Nephron (organoid): ENCODE measurements around the gene MYBL2.

Source experiments
- H3K27ac Mint-ChIP-seq, 3 experiments: 2 replicates each; pipeline ENCODE4 v1.8.0; 2020; ENCODE audit warnings: mixed read lengths in 3 of 3, mild to moderate bottlenecking in 2 of 3, moderate library complexity in 1 of 3
- H3K27me3 Mint-ChIP-seq: 2 replicates; pipeline ENCODE4 v1.8.0; 2021; ENCODE audit warnings: low read depth, mild to moderate bottlenecking, moderate library complexity, mixed read lengths
- H3K36me3 Mint-ChIP-seq: 2 replicates; pipeline ENCODE4 v1.8.0; 2020; ENCODE audit warnings: low read depth, mixed read lengths
- H3K4me1 Mint-ChIP-seq: 2 replicates; pipeline ENCODE4 v1.8.0; 2020; ENCODE audit warnings: mixed read lengths
- H3K4me3 Mint-ChIP-seq, 3 experiments: 2 replicates each; pipeline ENCODE4 v1.8.0; 2020; ENCODE audit warnings: mild to moderate bottlenecking in 3 of 3, mixed read lengths in 3 of 3, moderate library complexity in 2 of 3
- H3K9me3 Mint-ChIP-seq: 2 replicates; pipeline ENCODE4 v1.8.0; 2020; ENCODE audit warnings: mixed read lengths
- CTCF ChIP-seq, 3 experiments: fragments of 200-600 bp; sonication (generic); IDR thresholded peaks; one replicate each; pipeline ENCODE4 v1.5.0; 2021; ENCODE audit warnings: antibody characterized with exemption in 3 of 3; ENCODE audit not compliant: unreplicated experiment in 3 of 3

Gene MYBL2

DNA sequence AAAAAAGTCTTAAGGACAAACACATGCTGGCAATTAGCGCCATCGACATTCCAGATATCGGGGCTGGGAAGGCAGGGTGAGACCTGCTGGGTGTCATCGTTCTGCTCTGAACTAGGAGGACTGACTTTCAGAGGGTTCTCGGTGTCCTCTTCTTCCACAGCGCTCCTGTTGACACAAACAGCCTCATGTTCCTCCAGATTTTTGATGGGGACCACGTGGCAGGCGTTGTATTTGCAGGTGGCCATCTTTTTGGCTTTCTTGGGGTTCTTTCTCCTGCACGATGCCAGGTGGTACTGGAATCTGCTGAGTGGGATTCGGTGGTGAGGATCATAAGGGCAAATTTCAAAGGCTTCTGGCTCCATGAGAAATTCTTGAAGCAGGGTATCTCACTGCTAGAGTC lies 59.4 kb downstream of the MYBL2 start:
- Mint-ChIP-seq H3K4me1 (no peaks in the 10 kb centered on the region), H3K36me3 (no peaks in the 10 kb centered on the region), H3K4me3 (no peak overlapping the region), H3K27me3 (peaks cover 5% of the 10 kb centered on the region), H3K27ac (no peak overlapping the region), H3K9me3 (no peaks in the 10 kb centered on the region)
- no peak for TF ChIP-seq CTCF (IDR thresholded peaks at IDR 0.05; ENCODE audit: unreplicated experiment in 3 of 3)

- no peaks in the 10 kb centered on the region for H3K4me1 Mint-ChIP-seq
- no peak within 1 kb of the TSS for H3K27ac Mint-ChIP-seq
- no peaks in the 10 kb centered on the region for H3K9me3 Mint-ChIP-seq
- H3K4me3 Mint-ChIP-seq, result no peak within 1 kb of the TSS
- no peak for TF ChIP-seq CTCF (IDR thresholded peaks at IDR 0.05; ENCODE audit: unreplicated experiment in 3 of 3)
- H3K36me3 Mint-ChIP-seq, result no peaks in the 10 kb centered on the region
- H3K27me3 Mint-ChIP-seq, result peaks cover 5% of the 10 kb centered on the region
Measured at GRCh38 chr20:43726811-43727338, 60.0 kb downstream of the MYBL2 start, which contains the start of gene GTSF1L. Gene GTSF1L, minus strand, starts transcription at chr20:43727002. Its CDS starts 308 bp downstream, at chr20:43726694.

GRCh38 chr20:43727980-43728590 lies 61.2 kb downstream of the MYBL2 start:
- Mint-ChIP-seq H3K36me3 (no peaks in the 10 kb centered on the region), H3K4me1 (no peaks in the 10 kb centered on the region), H3K9me3 (no peaks in the 10 kb centered on the region), H3K27me3 (peaks cover 7% of the 10 kb centered on the region), H3K4me3 (no peak overlapping the region), H3K27ac (no peak overlapping the region)
- no peak for TF ChIP-seq CTCF (IDR thresholded peaks at IDR 0.05; ENCODE audit: unreplicated experiment in 3 of 3)

DNA sequence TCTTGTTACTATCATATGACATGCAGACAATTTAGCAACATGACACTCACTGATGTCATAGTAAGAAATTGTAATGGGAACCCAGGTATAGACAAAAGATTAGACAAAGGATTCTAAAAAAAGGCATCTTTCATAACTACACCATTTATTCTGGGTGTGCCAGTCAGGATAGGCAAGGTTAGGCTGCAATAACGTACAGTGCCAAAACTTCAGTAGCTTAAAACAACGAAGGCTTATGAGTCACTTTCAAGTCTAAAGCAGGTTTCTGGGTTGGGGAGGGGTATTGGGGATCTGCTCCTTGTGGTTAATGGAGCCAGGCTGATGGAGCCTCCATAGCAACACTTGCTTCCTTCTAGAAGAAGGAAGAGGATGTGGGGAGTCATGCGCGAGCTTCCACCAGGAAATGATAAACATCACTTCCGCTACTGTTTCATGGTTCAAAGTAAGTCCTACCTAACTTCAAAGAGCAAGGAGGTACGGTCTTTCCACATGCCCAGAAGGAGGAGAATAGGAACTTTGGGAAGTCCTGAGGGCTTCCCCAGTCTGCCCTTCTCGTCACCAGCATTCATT lies 61.9 kb downstream of the MYBL2 start:
- no peak for TF ChIP-seq CTCF (IDR thresholded peaks at IDR 0.05; ENCODE audit: unreplicated experiment in 3 of 3)

GRCh38 chr20:43731469-43731868 lies 64.6 kb downstream of the MYBL2 start:
- Mint-ChIP-seq H3K4me3 (no peak overlapping the region), H3K36me3 (no peaks in the 10 kb centered on the region), H3K4me1 (no peaks in the 10 kb centered on the region), H3K27ac (no peak overlapping the region), H3K9me3 (no peaks in the 10 kb centered on the region), H3K27me3 (peaks cover 10% of the 10 kb centered on the region)
- no peak for TF ChIP-seq CTCF (IDR thresholded peaks at IDR 0.05; ENCODE audit: unreplicated experiment in 3 of 3)

More for the DNA sequence above, 61.9 kb downstream of the MYBL2 start:
- Mint-ChIP-seq H3K27me3 (peaks cover 10% of the 10 kb centered on the region), H3K4me3 (no peak overlapping the region), H3K4me1 (no peaks in the 10 kb centered on the region), H3K27ac (no peak overlapping the region), H3K9me3 (no peaks in the 10 kb centered on the region), H3K36me3 (no peaks in the 10 kb centered on the region)

DNA sequence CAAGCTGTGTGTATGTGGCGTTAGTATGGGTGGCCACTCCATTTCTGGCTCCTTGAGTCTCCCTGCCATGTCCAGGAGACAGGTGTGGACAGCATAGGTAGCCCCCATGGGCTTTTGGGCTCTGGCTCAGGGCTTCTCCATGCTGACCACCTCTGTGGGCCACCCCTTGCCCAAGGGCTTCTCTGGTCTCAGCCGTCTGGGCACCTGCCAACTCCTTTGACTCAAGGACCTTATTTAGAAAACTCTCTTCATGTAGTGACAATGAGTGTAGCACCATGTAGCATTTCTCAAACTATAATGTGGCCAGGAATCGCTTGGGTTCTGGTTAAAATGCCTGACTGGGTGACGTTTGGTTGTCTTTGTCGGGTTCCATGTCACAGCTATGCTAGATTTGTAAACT lies 65.0 kb downstream of the MYBL2 start:
- H3K27ac Mint-ChIP-seq, result no peak overlapping the region
- TF ChIP-seq CTCF (IDR thresholded peaks at IDR 0.05; ENCODE audit: unreplicated experiment in 3 of 3), result no peak
- no peaks in the 10 kb centered on the region for H3K9me3 Mint-ChIP-seq
- H3K4me1 Mint-ChIP-seq, result no peaks in the 10 kb centered on the region
- H3K36me3 Mint-ChIP-seq, result no peaks in the 10 kb centered on the region
- H3K4me3 Mint-ChIP-seq, result no peak overlapping the region
- H3K27me3 Mint-ChIP-seq, result peaks cover 10% of the 10 kb centered on the region
